ENCODE measurements around the gene GSAP.
A peak's percentile ranks its signal among the peaks of the same experiment; 100 is the strongest.
"Not testable (repeated sequence)": the region's sequence is repeated elsewhere in the genome, so short reads cannot be mapped to it uniquely, and the experiment has no call there.

The GSAP gene, protein sequence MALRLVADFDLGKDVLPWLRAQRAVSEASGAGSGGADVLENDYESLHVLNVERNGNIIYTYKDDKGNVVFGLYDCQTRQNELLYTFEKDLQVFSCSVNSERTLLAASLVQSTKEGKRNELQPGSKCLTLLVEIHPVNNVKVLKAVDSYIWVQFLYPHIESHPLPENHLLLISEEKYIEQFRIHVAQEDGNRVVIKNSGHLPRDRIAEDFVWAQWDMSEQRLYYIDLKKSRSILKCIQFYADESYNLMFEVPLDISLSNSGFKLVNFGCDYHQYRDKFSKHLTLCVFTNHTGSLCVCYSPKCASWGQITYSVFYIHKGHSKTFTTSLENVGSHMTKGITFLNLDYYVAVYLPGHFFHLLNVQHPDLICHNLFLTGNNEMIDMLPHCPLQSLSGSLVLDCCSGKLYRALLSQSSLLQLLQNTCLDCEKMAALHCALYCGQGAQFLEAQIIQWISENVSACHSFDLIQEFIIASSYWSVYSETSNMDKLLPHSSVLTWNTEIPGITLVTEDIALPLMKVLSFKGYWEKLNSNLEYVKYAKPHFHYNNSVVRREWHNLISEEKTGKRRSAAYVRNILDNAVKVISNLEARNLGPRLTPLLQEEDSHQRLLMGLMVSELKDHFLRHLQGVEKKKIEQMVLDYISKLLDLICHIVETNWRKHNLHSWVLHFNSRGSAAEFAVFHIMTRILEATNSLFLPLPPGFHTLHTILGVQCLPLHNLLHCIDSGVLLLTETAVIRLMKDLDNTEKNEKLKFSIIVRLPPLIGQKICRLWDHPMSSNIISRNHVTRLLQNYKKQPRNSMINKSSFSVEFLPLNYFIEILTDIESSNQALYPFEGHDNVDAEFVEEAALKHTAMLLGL

DNA sequence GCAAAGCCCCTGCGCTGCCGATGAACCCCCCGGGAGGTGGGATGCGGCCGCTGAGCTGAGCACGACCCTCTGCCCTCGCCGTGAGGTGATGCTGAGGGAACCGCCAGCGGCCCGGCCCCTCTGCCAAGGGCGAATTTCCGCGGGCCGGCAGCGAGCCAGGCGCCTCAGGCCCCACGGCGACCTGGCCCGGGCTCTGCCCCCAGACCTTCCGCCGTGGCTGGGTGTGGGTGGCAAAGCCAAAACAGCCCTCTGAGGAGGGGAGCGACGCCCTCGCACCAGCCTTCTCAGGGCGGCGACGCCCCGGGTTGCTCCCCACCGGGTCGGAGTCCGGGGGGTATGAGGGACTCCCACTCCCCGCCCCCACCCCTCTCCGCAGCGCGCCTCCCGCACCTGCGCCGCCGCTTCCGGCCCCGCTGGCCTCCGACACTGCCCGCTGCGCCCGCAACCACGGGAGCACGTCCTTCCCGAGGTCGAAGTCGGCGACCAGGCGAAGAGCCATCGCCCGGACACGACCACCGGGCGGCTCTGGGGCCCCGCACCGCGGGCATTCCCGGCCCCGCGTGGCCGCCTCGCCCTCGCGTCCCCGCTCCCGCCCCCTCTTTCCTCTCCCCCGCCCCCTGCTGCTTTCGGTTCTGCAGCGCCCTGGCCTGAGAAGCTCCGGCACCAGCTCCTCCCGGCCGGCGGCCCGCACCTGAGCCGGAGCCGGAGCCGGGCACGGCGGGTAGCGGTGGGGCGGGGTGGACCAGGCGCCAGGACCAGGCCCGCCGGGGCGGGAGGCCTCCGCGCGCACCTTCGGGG lies at the start of gene GSAP:
TSS of gene GSAP (minus strand) at position 527 of the 798 bp plus-strand sequence. CDS start at position 499, 28 bp downstream.
- DNase-seq, result peak; percentile 26

DNA sequence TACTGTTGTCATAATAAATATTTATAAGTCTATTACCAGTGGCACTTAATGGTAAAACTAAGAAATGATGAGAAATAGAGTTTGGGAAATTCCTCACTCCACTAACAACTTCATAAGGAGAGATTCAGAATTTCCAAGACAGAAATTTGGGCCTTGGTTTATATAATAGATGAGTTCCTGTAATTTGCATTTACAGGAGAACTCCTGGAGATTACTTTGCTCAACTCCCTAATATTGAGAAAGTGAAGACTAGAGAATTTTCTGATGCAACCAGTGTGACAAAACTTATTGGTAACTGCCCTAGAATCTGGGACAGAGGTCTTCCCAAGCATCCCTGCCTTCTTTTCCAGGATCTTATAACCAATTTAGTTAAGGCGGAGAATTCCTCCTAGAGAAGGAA lies 49.1 kb upstream of the GSAP start:
- DNase-seq, result no peak

DNA sequence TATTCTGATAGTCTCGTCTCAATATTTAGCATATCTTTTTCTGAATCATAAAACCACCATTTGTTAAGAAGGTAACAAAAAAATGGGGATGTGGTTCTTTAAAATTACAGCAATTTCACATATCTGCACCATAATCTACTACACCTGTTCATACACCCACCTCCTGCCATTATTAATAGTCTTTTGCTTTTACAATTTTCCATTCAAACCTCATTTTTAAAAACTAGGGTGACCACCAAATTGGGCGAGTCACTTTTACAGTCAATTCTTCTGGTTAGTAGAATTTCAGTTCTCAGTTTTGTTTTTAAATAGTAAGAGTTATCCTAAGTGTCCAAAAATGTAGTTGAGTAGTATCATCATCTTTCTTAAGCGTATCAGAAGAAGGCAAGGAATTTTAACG lies 48.4 kb upstream of the GSAP start:
- no peak for DNase-seq

DNA sequence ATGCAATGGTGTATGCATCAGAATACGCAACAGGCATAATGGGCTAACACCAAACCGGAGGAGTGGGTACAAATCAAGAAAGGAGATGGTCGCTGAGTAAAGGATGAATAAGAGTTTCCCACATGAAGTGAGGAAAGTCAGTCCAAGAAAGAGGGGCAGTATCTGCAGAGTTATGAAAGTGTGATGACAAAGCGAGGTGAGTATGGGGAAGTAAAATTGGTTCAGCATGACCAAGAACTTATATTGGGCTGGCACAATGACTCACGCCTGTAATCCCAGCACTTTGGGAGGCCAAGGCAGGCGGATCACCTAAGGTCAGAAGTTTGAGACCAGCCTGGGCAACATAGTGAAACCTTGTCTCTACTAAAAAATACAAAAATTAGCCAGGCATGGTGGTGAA lies 47.5 kb upstream of the GSAP start:
- peak; percentile 9 for DNase-seq

DNA sequence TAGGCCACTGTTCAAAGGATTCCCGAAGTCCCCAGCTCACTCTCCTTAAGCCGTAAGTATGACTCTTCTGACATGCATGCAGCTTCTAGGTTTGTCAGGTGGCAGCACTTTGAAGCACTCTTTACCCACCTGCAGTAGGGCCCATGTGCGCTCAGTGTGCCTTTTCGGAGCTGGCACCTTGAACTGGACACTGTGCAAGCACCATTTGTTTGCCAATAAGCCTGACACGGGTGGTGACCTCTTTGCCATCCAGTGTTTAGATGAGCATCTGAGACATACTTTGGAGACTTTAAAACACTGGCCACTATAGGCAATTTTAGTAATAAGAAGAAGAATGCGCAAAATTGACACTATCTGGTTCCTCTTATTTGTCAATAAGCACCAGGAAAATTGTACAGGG lies 45.7 kb upstream of the GSAP start:
- DNase-seq, result no peak

DNA sequence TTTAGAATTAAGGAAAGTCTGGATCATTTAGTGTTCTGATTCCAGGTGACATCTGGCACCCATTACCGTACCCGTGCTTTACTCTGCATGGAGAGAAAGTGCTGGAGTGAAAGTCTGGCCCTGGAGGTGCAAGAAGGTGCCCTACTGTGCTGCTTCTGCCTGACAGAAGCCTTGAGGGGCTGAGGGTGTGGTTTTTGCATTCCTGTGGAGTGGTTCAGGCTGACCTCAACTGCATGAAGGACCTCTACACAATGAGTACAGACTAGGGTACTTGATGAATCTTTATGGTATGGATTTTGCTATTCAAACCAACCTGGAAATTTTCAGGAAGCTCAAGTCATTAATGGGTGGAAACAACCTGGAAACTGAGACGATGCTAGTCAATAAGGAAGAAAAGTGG lies 45.1 kb upstream of the GSAP start:
- no peak for DNase-seq

DNA sequence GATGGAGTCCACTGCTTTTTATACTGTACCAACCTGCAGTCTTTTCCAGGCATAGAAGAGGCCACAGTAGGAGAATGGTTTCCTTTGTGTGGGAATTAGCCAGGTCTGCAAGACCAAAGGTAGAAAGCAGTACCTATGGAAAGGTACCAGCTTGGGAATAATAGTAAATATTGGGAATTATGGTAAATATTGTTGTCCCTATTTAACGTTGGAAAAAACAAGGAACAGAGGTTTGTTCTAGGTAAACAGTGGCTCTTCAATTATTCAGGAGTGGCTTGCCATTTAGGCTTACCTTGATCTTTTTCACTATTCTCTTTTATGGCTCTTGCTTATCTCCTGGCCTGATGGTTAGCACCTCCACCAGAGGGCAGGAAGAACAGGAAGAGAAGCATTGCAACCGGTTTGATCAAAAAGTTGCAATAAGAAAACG lies 43.9 kb upstream of the GSAP start:
- DNase-seq, result no peak

DNA sequence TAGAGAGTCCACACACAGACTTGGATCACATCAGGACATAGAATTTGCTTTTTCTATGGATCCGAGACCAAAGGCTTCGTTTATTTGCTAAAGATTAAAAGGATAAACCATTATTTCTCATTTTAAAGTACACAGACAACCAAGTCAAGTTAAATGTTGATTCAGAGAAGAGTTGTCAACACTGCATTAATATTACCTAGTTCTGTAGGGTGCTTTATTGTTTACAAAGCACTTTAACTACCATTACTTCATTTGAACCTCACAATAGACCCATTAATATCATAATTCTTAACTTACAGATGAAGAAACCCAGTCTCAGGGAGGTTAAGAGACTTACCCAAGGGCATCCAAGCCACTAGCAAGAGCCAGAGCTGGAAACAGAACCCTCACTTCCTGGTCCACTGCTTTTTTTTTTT lies 43.2 kb upstream of the GSAP start:
- DNase-seq, result no peak

DNA sequence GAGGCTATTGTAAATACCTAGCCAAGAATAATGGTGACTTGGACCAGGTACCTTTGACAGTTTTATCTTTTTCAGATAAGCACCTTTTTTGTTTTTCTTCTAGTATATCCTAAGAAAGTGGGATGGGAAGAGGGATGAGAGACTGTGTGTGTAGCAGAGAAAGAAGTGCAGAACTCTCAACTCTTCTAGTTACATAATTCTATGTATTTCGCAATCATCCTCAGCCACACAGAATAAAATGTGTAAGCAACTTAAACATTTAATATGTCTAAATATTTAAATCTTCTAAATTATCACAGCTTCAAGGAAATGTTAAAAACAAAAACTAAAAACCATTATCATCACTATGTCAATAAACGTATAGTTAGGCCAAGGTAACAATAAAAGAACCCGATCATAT lies 42.6 kb upstream of the GSAP start:
- no peak for DNase-seq

DNA sequence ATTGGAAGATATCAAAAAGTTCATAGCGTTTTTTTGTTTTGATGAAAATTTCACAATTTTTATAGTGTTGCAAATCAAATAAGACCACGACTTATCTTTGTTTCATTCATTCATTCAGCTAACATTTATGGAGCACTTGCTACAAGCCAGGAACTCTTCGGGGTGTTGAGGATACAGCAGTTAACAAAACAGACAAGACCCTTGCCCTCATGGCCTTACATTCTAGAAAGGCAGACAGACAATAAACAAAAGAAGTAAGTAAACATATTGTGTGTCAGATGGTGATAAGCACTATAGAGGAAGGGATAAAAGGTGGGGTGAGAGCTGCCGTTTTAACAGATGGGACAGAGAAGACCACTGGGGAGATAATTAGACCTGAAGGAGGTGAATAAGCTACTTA lies 41.6 kb upstream of the GSAP start:
- DNase-seq, result no peak

DNA sequence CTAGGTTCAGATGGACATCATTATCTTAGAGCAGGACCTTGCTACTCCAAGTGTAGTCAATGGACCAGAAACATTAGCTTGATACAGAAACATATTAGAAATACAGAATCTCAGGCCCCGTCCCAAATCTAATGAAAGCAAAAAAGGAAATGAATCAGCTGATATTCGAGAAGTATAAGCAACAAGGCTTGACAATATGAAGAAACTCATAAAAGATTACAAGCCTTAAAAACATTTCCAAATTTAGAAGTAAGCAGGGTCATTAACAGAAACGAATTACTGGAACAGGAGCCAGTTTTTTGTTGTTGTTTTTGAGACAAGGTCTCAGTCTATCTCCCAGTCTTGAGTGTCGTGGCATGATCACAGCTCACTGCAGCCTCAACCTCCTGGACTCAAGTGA lies 40.5 kb upstream of the GSAP start:
- no peak for DNase-seq

DNA sequence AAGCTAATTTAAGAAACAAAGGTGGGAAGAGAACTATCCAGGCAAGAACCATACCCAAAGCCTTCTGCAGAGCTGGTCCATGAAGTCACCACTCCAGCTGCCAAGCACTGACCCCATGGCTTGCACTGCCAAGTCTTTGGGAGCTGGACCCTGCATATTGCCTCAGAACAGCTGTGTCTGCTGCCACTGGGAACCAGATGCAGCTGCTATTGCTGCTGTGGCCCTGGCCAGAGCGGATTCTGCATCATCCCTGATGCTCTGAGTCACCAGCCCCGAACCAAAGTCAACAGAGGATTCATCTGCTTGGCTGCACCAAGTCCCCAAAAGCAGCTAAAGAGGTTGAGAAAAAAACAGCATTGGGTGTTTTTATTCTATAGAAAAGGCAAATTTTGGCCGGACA lies 39.2 kb upstream of the GSAP start:
- DNase-seq, result no peak

DNA sequence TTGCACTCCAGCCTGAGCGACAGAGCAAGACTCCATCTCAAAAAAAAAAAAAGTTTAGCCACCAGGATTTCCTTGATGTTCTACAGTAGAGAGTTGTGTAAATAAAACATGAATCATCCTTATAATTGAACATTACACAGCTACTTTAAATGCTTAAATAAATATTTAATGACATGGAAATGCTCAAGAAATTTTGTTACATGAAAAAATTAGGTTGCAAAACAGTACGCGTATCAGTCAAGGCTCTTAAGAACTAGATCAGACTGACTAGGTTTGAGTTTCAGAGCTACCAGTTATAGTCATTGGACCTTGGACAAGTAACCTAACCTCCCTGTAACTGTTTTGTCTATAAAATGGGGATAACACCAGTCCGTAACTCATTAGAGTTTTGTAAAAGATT lies 38.7 kb upstream of the GSAP start:
- no peak for DNase-seq

DNA sequence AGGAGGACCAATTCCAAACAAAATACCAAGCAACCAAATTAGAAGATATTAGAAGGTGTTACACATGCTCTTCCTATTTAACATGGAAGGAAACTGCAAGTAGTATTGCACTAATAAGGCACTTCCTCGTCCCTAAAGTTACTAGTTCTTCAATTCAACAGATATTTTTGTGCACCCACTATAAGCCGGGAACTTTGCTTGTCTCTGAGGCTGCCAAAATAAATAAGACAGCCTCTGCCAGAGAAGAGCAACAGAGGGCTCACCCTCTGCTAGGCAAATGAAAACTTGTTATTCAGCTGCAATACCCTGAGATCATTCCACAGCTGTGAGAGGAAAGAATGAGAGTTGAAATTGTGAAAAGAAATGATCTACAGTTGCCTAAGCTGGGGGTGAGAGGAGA lies 37.4 kb upstream of the GSAP start:
- no peak for DNase-seq

DNA sequence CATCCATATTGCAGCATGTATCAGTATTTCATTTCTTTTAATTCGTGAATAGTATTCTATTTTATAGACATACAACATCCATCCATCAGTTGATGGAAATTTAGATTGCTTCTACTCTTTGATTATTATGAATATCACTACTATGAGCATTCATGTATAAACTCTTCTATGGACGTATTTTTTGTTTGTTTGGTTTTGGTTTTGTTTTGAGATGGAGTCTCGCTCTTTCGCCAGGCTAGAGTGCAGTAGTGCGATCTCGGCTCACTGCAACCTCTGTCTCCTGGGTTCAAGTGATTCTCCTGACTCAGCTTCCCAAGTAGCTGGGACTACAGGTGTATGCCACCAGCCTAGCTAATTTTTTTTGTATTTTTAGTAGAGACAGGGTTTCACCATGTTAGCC lies 35.8 kb upstream of the GSAP start:
- DNase-seq, result not testable (repeated sequence)

DNA sequence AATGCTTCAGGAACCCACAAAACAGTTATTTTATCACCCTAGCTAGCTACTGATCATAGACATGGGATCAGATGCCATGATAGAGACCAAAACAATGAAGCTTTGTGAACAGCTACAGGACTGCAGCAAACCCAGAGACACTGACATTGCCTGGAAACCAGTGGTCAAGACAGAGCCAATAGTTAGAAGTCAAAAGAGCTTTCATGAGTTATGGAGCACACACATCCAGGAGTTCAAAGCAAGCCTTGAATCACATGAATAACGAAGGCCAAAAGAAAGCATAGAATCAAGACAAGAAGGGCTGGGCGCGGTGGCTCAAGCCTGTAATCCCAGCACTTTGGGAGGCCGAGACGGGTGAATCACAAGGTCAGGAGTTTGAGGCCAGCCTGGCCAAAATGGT lies 34.5 kb upstream of the GSAP start:
- DNase-seq, result no peak

DNA sequence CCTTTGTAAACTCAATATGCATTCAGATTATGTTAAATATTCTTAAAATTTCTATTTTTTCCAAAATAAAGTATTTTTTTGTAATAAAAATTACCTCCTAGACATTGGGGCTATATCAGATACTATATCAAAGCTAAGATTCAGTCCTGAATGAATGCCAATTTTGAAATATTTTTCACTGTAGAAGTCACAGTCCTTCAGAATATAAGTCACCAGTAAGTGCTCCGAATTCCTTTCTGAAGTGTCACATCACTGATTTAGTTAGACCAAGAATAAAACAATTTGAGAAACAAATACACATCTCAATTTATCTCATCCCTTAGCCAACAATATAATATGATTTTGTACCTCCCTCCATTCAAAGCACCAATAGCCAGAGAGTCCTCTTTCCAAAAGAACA lies 33.9 kb upstream of the GSAP start:
- DNase-seq, result no peak

DNA sequence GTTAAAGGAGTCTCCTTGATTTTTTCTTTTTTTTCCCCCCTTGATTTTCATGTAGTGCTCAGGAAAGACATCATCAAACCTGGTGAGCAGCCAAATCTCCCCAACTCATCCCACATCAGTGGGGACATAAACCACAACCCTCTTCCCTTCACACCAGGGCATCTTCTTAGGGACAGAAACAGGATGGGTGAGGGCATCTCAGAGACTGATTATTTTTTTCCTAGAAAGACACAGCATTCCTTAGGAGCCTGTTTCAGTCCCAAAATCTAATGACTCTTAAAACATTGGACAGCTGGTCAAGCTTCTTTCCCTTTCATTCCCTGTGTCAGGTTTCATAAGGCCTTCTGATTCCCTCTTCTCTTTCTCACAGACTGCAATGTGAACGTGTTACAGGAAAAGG lies 31.5 kb upstream of the GSAP start:
- DNase-seq, result no peak

DNA sequence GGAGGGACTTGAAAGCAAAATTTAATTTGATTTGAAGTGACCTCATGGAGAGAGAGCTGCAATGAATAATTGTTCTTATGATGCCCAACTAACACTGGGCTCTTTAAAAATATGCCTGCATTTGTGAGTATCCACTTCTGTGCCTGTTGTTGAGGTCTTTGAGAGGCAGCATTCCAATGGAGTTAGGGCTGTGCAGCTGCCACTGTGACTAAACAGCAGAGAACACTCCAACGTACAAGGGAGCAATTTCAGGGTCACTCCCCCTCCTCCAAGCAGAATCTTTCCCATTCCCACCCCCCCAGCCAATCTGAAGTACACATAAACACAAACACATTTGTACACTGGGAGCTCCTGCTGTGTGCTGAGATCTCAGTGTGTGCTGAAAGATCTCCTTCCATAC lies 28.0 kb upstream of the GSAP start:
- no peak for DNase-seq

DNA sequence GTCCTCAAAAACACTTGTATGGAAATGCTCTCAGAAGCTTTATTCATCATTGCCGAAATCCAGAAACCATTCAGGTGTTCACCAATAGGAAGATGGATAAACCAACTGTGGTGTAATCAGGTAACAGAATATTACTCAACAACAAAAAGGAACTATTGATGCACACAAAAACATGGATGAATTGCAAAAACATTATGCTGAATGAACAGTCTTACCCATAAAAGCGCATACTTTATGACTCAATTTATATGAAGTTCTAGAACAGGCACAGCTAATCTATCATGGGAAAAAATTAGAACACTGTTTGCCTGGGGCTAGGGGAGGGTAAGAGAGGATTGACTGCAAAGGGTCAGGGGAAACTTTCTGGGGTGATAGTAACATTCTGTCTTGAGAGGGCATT lies 26.9 kb upstream of the GSAP start:
- DNase-seq, result no peak

DNA sequence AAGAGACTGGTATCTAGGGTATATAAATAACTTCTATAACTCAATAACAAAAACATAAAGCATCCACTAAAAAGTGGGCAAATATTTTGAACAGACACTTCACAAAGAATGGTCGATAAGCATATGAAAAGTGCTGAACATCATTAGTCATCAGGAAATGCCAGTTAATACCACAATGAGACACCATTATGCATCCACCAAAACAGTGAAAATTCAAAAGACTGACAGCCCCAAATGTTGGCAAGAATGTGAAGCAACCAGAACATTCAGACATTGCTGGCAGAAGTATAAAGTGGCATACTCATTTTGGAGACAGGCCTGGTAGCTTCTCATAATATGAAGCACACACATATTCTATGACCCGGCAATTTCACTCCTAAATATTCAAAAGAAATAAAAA lies 26.5 kb upstream of the GSAP start:
- DNase-seq, result no peak

DNA sequence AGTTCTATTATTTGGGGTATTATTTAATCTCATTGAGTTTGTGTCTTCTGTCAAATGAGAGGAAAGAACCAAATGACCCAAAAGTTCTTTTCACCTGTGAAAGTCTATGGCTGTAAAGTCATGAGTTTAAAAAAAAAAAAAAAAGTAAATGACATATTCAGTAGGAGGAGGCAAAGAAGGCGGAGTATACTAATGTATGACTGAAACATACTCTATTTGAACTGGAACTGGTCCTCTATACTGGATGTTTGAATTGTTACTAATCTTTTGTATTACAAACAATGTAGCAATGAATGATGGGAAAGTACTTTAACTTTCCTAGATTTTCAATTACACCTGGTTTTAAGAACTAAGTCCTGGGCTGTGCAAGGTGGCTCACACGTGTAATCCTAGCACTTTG lies 24.9 kb upstream of the GSAP start:
- DNase-seq, result no peak

DNA sequence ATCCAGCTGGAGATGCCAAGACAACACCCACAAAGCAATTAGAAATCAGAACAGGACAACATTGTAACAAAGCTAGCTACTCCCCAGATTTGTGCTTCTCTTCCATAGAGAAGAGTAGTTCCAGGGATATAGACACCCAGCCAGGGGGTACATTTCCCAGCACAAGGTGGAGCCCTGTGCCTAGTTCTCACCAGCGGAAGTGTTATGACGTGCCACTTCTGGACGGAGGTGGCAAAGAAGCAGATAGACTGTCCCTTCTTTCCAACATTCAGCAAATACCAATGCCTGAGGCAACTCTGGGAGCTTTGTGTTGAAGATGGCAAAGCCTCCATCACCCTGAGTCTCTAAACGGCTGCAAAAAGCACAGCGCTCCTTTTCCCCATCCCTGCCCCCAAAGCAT lies 23.4 kb upstream of the GSAP start:
- no peak for DNase-seq

DNA sequence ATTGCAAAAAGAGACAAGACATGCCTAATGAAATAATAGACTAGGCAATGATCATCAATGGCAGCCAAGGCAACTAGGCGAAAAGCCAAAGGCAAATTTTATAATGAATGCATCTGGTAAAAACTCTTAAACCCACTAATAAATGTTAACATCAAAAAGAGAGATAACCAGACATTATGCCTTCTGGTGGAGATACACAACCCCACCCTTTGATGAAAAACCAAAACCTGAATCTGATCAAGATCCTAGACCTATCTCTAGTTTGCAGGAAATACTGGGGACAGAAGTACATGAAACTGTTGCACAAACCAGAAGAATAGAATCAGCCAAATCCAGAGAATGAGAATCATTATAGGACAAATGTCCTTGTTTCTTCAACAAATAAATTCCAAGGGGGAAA lies 22.0 kb upstream of the GSAP start:
- no peak for DNase-seq
